Stimulated activated memory B cell treated with anti-CD40 and anti-IgM and Interleukin-4, amounts not matched to agents 10 μg/mL and 1 μg/mL and 100 μg/mL, for 72 hours (primary cell): ENCODE measurements around the gene PSME3IP1.
"Not testable (repeated sequence)": the region's sequence is repeated elsewhere in the genome, so short reads cannot be mapped to it uniquely, and the experiment has no call there.

Experiments used
- ATAC-seq: fragments of 150-1000 bp; cut with Tn5 transposase; 2 replicates; pipeline ENCODE4 v1.10.0; 2021
- H3K27ac Mint-ChIP-seq: one replicate; pipeline ENCODE4 v1.8.0; 2022; ENCODE audit warnings: mild to moderate bottlenecking, mixed read lengths
- H3K27me3 Mint-ChIP-seq: one replicate; pipeline ENCODE4 v1.8.0; 2022; ENCODE audit warnings: mixed read lengths
- H3K36me3 Mint-ChIP-seq: one replicate; pipeline ENCODE4 v1.8.0; 2022; ENCODE audit warnings: mixed read lengths
- H3K4me1 Mint-ChIP-seq: one replicate; pipeline ENCODE4 v1.8.0; 2022; ENCODE audit warnings: mixed read lengths
- H3K4me3 Mint-ChIP-seq: one replicate; pipeline ENCODE4 v1.8.0; 2022; ENCODE audit warnings: mild to moderate bottlenecking, moderate library complexity, mixed read lengths
- H3K9me3 Mint-ChIP-seq: one replicate; pipeline ENCODE4 v1.8.0; 2022; ENCODE audit warnings: mixed read lengths

Gene PSME3IP1

GRCh38 chr16:57208926-57209325, 23.1 kb upstream of the PSME3IP1 start:
- Mint-ChIP-seq H3K9me3 (no peaks in the 10 kb centered on the region), H3K4me3 (no peak overlapping the region), H3K4me1 (peaks cover 6% of the 10 kb centered on the region), H3K27me3 (no peaks in the 10 kb centered on the region), H3K27ac (no peak overlapping the region), H3K36me3 (peaks cover 58% of the 10 kb centered on the region)
- ATAC-seq = no peak

DNA sequence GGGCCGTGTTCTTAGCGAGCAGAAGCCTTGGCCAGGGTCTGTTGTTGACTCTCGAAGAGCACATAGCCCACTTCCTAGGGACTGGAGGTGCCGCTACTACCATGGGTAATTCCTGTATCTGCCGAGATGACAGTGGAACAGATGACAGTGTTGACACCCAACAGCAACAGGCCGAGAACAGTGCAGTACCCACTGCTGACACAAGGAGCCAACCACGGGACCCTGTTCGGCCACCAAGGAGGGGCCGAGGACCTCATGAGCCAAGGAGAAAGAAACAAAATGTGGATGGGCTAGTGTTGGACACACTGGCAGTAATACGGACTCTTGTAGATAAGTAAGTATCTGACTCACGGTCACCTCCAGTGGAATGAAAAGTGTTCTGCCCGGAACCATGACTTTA, 18.8 kb upstream of the PSME3IP1 start:
- Mint-ChIP-seq H3K4me3 (no peak overlapping the region), H3K36me3 (peaks cover 29% of the 10 kb centered on the region), H3K4me1 (no peaks in the 10 kb centered on the region), H3K9me3 (no peaks in the 10 kb centered on the region), H3K27me3 (no peaks in the 10 kb centered on the region), H3K27ac (no peak overlapping the region)
- no peak for ATAC-seq

GRCh38 chr16:57203451-57203850, 17.6 kb upstream of the PSME3IP1 start:
- Mint-ChIP-seq H3K36me3 (peaks cover 30% of the 10 kb centered on the region), H3K27me3 (no peaks in the 10 kb centered on the region), H3K27ac (no peak overlapping the region), H3K4me1 (peaks cover 3% of the 10 kb centered on the region), H3K9me3 (no peaks in the 10 kb centered on the region), H3K4me3 (no peak overlapping the region)
- no peak for ATAC-seq

GRCh38 chr16:57202095-57202886, 16.5 kb upstream of the PSME3IP1 start:
- H3K36me3 Mint-ChIP-seq = peaks cover 24% of the 10 kb centered on the region

GRCh38 chr16:57200926-57201325, 15.1 kb upstream of the PSME3IP1 start:
- H3K27ac Mint-ChIP-seq, H3K9me3 Mint-ChIP-seq, ATAC-seq, H3K4me3 Mint-ChIP-seq, H3K27me3 Mint-ChIP-seq: not testable (repeated sequence)
- Mint-ChIP-seq H3K36me3 (peaks cover 20% of the 10 kb centered on the region), H3K4me1 (peaks cover 12% of the 10 kb centered on the region)

More at GRCh38 chr16:57202095-57202886, 16.5 kb upstream of the PSME3IP1 start:
- no peak overlapping the region for H3K4me3 Mint-ChIP-seq
- H3K4me1 Mint-ChIP-seq = peaks cover 5% of the 10 kb centered on the region
- H3K9me3 Mint-ChIP-seq = no peaks in the 10 kb centered on the region
- ATAC-seq = no peak
- H3K27ac Mint-ChIP-seq = no peak overlapping the region
- H3K27me3 Mint-ChIP-seq = no peaks in the 10 kb centered on the region

- peaks cover 17% of the 10 kb centered on the region for H3K36me3 Mint-ChIP-seq
- H3K9me3 Mint-ChIP-seq, H3K27me3 Mint-ChIP-seq, H3K4me3 Mint-ChIP-seq, H3K27ac Mint-ChIP-seq, ATAC-seq: not testable (repeated sequence)
- peaks cover 12% of the 10 kb centered on the region for H3K4me1 Mint-ChIP-seq
Observed at GRCh38 chr16:57200321-57200720, 14.5 kb upstream of the PSME3IP1 start.

DNA sequence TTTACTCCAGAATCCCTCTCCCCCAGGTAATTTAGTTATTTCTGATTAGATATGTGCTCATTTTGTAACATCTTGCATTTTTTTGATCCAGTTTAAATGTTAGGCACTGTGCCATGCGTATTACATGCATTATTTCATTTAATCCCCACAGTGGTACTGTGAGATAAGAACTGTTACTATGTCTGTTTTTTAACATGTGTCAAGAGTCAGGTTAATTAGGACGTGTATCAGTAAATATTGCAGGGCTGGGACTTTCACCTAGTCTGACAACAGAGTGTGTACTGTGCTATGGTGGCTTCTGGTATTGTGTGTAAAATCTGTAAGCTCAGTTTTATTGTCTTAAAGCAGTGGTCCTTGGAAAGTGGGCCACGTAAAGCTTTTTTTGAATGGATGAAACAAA, 10.9 kb upstream of the PSME3IP1 start:
- Mint-ChIP-seq H3K9me3 (no peaks in the 10 kb centered on the region), H3K27me3 (no peaks in the 10 kb centered on the region), H3K4me1 (peaks cover 30% of the 10 kb centered on the region), H3K27ac (no peak overlapping the region), H3K36me3 (peaks cover 17% of the 10 kb centered on the region), H3K4me3 (no peak overlapping the region)
- no peak for ATAC-seq

- Mint-ChIP-seq H3K36me3 (peaks cover 17% of the 10 kb centered on the region), H3K4me3 (no peak overlapping the region), H3K27me3 (no peaks in the 10 kb centered on the region), H3K9me3 (no peaks in the 10 kb centered on the region), H3K4me1 (peaks cover 31% of the 10 kb centered on the region), H3K27ac (no peak overlapping the region)
- no peak for ATAC-seq
Observed at GRCh38 chr16:57196286-57196685, 10.4 kb upstream of the PSME3IP1 start.

DNA sequence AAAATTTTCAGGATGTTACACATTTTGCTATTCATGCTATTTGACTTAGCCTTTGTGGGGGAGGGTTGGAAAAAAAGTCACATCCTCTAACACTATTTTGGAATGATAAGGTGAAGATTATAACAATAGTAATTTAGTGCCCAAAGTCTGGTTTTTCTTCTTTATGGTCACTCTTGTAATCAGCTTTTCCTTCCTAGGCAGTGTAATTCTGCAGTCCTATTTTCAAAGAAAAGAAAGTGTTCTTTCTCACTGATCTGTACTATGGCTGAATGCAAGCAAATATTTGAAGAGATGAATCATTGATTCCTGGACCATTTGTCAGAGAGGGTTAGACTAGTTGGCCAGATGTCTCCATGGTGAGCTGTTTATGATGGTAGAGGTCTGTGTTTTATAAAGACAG, 8.7 kb upstream of the PSME3IP1 start:
- H3K27me3 Mint-ChIP-seq = no peaks in the 10 kb centered on the region
- H3K27ac Mint-ChIP-seq = no peak overlapping the region
- H3K9me3 Mint-ChIP-seq = no peaks in the 10 kb centered on the region
- no peak overlapping the region for H3K4me3 Mint-ChIP-seq
- no peak for ATAC-seq
- peaks cover 17% of the 10 kb centered on the region for H3K36me3 Mint-ChIP-seq
- H3K4me1 Mint-ChIP-seq = peaks cover 43% of the 10 kb centered on the region

DNA sequence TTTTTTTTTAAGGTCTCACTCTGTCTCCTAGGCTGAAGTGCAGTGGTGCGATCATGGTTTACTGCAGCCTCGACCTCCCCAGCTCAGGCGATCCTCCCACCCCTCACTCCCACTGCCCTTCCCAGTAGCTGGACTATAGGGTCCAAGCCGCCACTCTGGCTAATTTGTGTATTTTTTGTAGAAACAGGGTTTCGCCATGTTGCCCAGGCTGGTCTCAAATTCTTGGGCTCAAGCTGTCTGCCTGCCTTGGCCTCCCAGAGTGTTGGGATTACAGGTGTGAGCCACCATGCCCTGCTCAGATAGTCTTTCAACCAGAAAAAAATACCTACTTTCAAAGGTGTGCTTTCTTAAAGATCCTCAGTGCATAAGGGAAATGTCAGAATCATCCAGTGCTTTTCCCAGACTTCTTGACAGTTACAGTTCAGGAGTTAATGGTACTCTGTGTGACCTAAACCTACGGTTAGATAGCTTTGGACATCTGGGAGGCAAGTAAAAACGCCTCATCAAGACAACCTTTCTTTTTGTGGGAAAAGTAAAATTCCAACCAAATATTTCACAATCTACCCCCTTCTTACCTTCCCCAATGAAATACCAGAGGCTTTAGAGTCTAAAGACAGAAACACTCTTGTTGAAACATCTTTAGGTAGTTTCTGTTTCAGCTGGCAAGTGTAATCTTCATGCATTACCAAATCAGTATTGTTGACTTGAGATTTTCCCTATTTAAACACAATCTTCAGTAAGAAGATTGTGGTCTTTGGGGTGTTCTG, 7.1 kb upstream of the PSME3IP1 start:
- no peak for ATAC-seq
- Mint-ChIP-seq H3K4me1 (peaks cover 49% of the 10 kb centered on the region), H3K4me3 (no peak overlapping the region)

GRCh38 chr16:57192146-57192545, 6.3 kb upstream of the PSME3IP1 start:
- Mint-ChIP-seq H3K9me3 (no peaks in the 10 kb centered on the region), H3K4me3 (no peak overlapping the region), H3K4me1 (peaks cover 56% of the 10 kb centered on the region), H3K27me3 (no peaks in the 10 kb centered on the region), H3K27ac (no peak overlapping the region), H3K36me3 (peaks cover 10% of the 10 kb centered on the region)
- ATAC-seq = no peak

More for the DNA sequence above, 7.1 kb upstream of the PSME3IP1 start:
- Mint-ChIP-seq H3K36me3 (peaks cover 10% of the 10 kb centered on the region), H3K9me3 (no peaks in the 10 kb centered on the region), H3K27me3 (no peaks in the 10 kb centered on the region), H3K27ac (no peak overlapping the region)

GRCh38 chr16:57191056-57191571, 5.3 kb upstream of the PSME3IP1 start:
- no peaks in the 10 kb centered on the region for H3K9me3 Mint-ChIP-seq
- H3K4me3 Mint-ChIP-seq = no peak overlapping the region
- ATAC-seq = no peak
- H3K4me1 Mint-ChIP-seq = peaks cover 56% of the 10 kb centered on the region
- no peaks in the 10 kb centered on the region for H3K27me3 Mint-ChIP-seq
- H3K36me3 Mint-ChIP-seq = peaks cover 10% of the 10 kb centered on the region
- H3K27ac Mint-ChIP-seq = no peak overlapping the region

- H3K27me3 Mint-ChIP-seq = no peaks in the 10 kb centered on the region
- H3K27ac Mint-ChIP-seq = no peak overlapping the region
- H3K4me3 Mint-ChIP-seq = no peak overlapping the region
- no peaks in the 10 kb centered on the region for H3K9me3 Mint-ChIP-seq
- peaks cover 10% of the 10 kb centered on the region for H3K36me3 Mint-ChIP-seq
- ATAC-seq = no peak
- peaks cover 60% of the 10 kb centered on the region for H3K4me1 Mint-ChIP-seq
Observed at GRCh38 chr16:57190136-57190535, 4.3 kb upstream of the PSME3IP1 start.

- H3K9me3 Mint-ChIP-seq = not testable (repeated sequence)
Observed at GRCh38 chr16:57189527-57189926, 3.7 kb upstream of the PSME3IP1 start.

DNA sequence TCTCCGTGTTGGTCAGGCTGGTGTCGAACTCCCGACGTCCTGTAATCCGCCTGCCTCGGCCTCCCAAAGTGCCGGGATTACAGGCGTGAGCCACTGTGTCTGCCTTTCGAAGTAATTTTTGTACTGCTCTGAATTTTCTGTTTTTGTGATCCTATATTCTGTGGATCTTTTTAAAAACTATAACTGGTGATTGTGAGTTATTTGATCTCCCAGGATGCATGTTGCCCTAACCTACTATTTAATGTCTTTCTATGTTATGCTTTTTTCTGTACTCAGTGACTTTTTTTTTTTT, 2.8 kb upstream of the PSME3IP1 start:
- Mint-ChIP-seq H3K4me1 (peaks cover 64% of the 10 kb centered on the region), H3K4me3 (no peak overlapping the region), H3K27me3 (no peaks in the 10 kb centered on the region), H3K27ac (no peak overlapping the region), H3K36me3 (no peaks in the 10 kb centered on the region), H3K9me3 (no peaks in the 10 kb centered on the region)
- ATAC-seq = no peak

More at GRCh38 chr16:57189527-57189926, 3.7 kb upstream of the PSME3IP1 start:
- peaks cover 64% of the 10 kb centered on the region for H3K4me1 Mint-ChIP-seq
- not testable (repeated sequence) for H3K36me3 Mint-ChIP-seq, ATAC-seq, H3K27me3 Mint-ChIP-seq, H3K4me3 Mint-ChIP-seq, H3K27ac Mint-ChIP-seq
